Measurements from ENCODE around the gene IPP. TPM values are rescaled to one million over a fixed set of nuclear protein-coding genes. Genes with fewer than 3 reads are reported as not detected.
"Not testable (repeated sequence)": the region's sequence is repeated elsewhere in the genome, so short reads cannot be mapped to it uniquely, and the experiment has no call there.

Gene IPP
- total RNA-seq, 2 experiments from 2014 or later = 6.0 to 6.6 TPM

- peaks cover 16% of the 10 kb centered on the region for H3K36me3 ChIP-seq (ENCODE audit: insufficient read depth, low read length)
- CTCF ChIA-PET = no interaction called here
- H3K4me1 ChIP-seq (ENCODE audit: insufficient read depth, low read length) = peaks cover 21% of the 10 kb centered on the region
- DNase-seq = no peak
- peak overlapping the region; percentile 45 for H3K27ac Mint-ChIP-seq
- no peak for TF ChIP-seq CTCF (IDR thresholded peaks at IDR 0.05)
- no peaks in the 10 kb centered on the region for H3K9me3 Mint-ChIP-seq
- peaks cover 46% of the 10 kb centered on the region for H3K4me1 Mint-ChIP-seq (ENCODE audit: low read depth)
- peaks cover 45% of the 10 kb centered on the region for H3K36me3 Mint-ChIP-seq (ENCODE audit: low read depth)
- POLR2A ChIA-PET = no interaction called here
- H3K9me3 ChIP-seq (ENCODE audit: control insufficient read depth in 1 of 2, insufficient read depth in 1 of 2, low read length in 2 of 2) = no peaks in the 10 kb centered on the region
- H3K27me3 ChIP-seq (ENCODE audit: control insufficient read depth in 1 of 2, insufficient read depth in 2 of 2, low read length in 2 of 2) = no peaks in the 10 kb centered on the region
- H3K4me3 ChIP-seq (ENCODE audit: low read length) = no peak overlapping the region
- intact Hi-C loops (cut with DNase I, micrococcal nuclease) = no loop called here
- ATAC-seq (ENCODE audit: poor library complexity) = no peak
- no peak overlapping the region for H3K4me3 Mint-ChIP-seq
- no peak overlapping the region for H3K27ac ChIP-seq (ENCODE audit: low read depth in 1 of 2, low read length in 2 of 2)
- no peaks in the 10 kb centered on the region for H3K27me3 Mint-ChIP-seq
Measured at GRCh38 chr1:45746922-45747321, 3.5 kb downstream of the IPP start.

GRCh38 chr1:45739641-45740156 lies 10.8 kb downstream of the IPP start:
- H3K9me3 Mint-ChIP-seq; H3K27ac ChIP-seq (ENCODE audit: low read depth in 1 of 2, low read length in 2 of 2); H3K4me3 Mint-ChIP-seq; H3K4me1 ChIP-seq (ENCODE audit: insufficient read depth, low read length); H3K9me3 ChIP-seq (ENCODE audit: control insufficient read depth in 1 of 2, insufficient read depth in 1 of 2, low read length in 2 of 2); H3K4me3 ChIP-seq (ENCODE audit: low read length); H3K27me3 Mint-ChIP-seq; POLR2A ChIA-PET; intact Hi-C loops (cut with DNase I, micrococcal nuclease); ATAC-seq (ENCODE audit: poor library complexity); DNase-seq; CTCF ChIA-PET; H3K27ac Mint-ChIP-seq; H3K27me3 ChIP-seq (ENCODE audit: control insufficient read depth in 1 of 2, insufficient read depth in 2 of 2, low read length in 2 of 2): not testable (repeated sequence)
- Mint-ChIP-seq H3K4me1 (ENCODE audit: low read depth) (peaks cover 29% of the 10 kb centered on the region), H3K36me3 (ENCODE audit: low read depth) (peaks cover 38% of the 10 kb centered on the region)
- peaks cover 22% of the 10 kb centered on the region for H3K36me3 ChIP-seq (ENCODE audit: insufficient read depth, low read length)

GRCh38 chr1:45739137-45739536 lies 11.3 kb downstream of the IPP start:
- no peaks in the 10 kb centered on the region for H3K4me1 ChIP-seq (ENCODE audit: insufficient read depth, low read length)
- H3K36me3 ChIP-seq (ENCODE audit: insufficient read depth, low read length) = peaks cover 20% of the 10 kb centered on the region
- ATAC-seq (ENCODE audit: poor library complexity) = no peak
- DNase-seq = no peak
- H3K27ac ChIP-seq (ENCODE audit: low read depth in 1 of 2, low read length in 2 of 2) = no peak overlapping the region
- ChIA-PET CTCF (no interaction called here), POLR2A (no interaction called here)
- no peak overlapping the region for H3K4me3 Mint-ChIP-seq
- H3K9me3 Mint-ChIP-seq = no peaks in the 10 kb centered on the region
- H3K27ac Mint-ChIP-seq = no peak overlapping the region
- no peak for TF ChIP-seq CTCF (IDR thresholded peaks at IDR 0.05)
- peaks cover 34% of the 10 kb centered on the region for H3K36me3 Mint-ChIP-seq (ENCODE audit: low read depth)
- H3K27me3 Mint-ChIP-seq = no peaks in the 10 kb centered on the region
- no peaks in the 10 kb centered on the region for H3K9me3 ChIP-seq (ENCODE audit: control insufficient read depth in 1 of 2, insufficient read depth in 1 of 2, low read length in 2 of 2)
- H3K4me1 Mint-ChIP-seq (ENCODE audit: low read depth) = peaks cover 29% of the 10 kb centered on the region
- H3K4me3 ChIP-seq (ENCODE audit: low read length) = no peak overlapping the region
- H3K27me3 ChIP-seq (ENCODE audit: control insufficient read depth in 1 of 2, insufficient read depth in 2 of 2, low read length in 2 of 2) = no peaks in the 10 kb centered on the region
- intact Hi-C loops (cut with DNase I, micrococcal nuclease) = no loop called here

- H3K36me3 ChIP-seq (ENCODE audit: insufficient read depth, low read length) = peaks cover 2% of the 10 kb centered on the region
Measured at GRCh38 chr1:45730780-45731319, 19.6 kb downstream of the IPP start.

More at GRCh38 chr1:45730780-45731319, 19.6 kb downstream of the IPP start:
- no peak overlapping the region for H3K4me3 ChIP-seq (ENCODE audit: low read length)
- intact Hi-C loops (cut with DNase I, micrococcal nuclease) = no loop called here
- Mint-ChIP-seq H3K27me3 (no peaks in the 10 kb centered on the region), H3K4me3 (no peak overlapping the region), H3K4me1 (ENCODE audit: low read depth) (peaks cover 18% of the 10 kb centered on the region), H3K9me3 (no peaks in the 10 kb centered on the region), H3K36me3 (ENCODE audit: low read depth) (peaks cover 23% of the 10 kb centered on the region), H3K27ac (no peak overlapping the region)
- ATAC-seq (ENCODE audit: poor library complexity) (no peak), DNase-seq (no peak)
- H3K9me3 ChIP-seq (ENCODE audit: control insufficient read depth in 1 of 2, insufficient read depth in 1 of 2, low read length in 2 of 2) = no peaks in the 10 kb centered on the region
- CTCF ChIA-PET = no interaction called here
- POLR2A ChIA-PET = no interaction called here
- no peak overlapping the region for H3K27ac ChIP-seq (ENCODE audit: low read depth in 1 of 2, low read length in 2 of 2)
- no peak for TF ChIP-seq CTCF (IDR thresholded peaks at IDR 0.05)
- no peaks in the 10 kb centered on the region for H3K27me3 ChIP-seq (ENCODE audit: control insufficient read depth in 1 of 2, insufficient read depth in 2 of 2, low read length in 2 of 2)
- no peaks in the 10 kb centered on the region for H3K4me1 ChIP-seq (ENCODE audit: insufficient read depth, low read length)

Data from CD4-positive, alpha-beta T cell (primary cell).